B cell (primary cell): ENCODE measurements around the gene RPS6KA4. TPM values are rescaled to one million over a fixed set of nuclear protein-coding genes. Genes with fewer than 3 reads are reported as not detected.

ENCODE experiments used
- ATAC-seq: fragments of 200-7000 bp; cut with Tn5 transposase; one replicate; pipeline ENCODE4 v1.10.0; 2021; ENCODE audit warnings: low read depth, mild to moderate bottlenecking, moderate number of reproducible peaks, moderate library complexity
- CTCF ChIA-PET: fragments of 350-600 bp; sonication (Branson Sonifier 250); formaldehyde crosslinking; loops from one replicate; lab custom pipeline; 2021; ENCODE audit warnings: antibody characterized with exemption, inconsistent platforms; lab: Charles Lee
- POLR2A ChIA-PET: fragments of 350-600 bp; sonication (Branson Sonifier 250); formaldehyde crosslinking; loops from one replicate; lab custom pipeline; 2021; ENCODE audit warnings: antibody characterized with exemption; lab: Charles Lee
- DNase-seq: peaks from one replicate; pipeline ENCODE4 v3.0.0; 2013
- H2AFZ ChIP-seq: 2 replicates; pipeline ENCODE4 v1.6.1; 2012; ENCODE audit warnings: mild to moderate bottlenecking, low read depth, low read length; ENCODE audit not compliant: insufficient read depth, poor library complexity, severe bottlenecking
- H3K27ac ChIP-seq, 2 donors: 1 replicate in 1 of 2; 2 replicates in 1 of 2; pipeline ENCODE4 v1.5.1; 2012 to 2013; ENCODE audit warnings: low read length in 2 of 2, mild to moderate bottlenecking in 2 of 2, moderate library complexity in 1 of 2
- H3K27me3 ChIP-seq, 4 experiments: fragments of 200-600 bp in 1 of 4; sonication (generic) in 1 of 4; replicated peaks in 1 of 4; 1 replicate in 2 of 4; 2 replicates in 2 of 4; pipeline versions ENCODE4 v1.6.1 to v1.7.0; 2013 to 2016; ENCODE audit warnings: low read length in 3 of 4, mild to moderate bottlenecking in 2 of 4, mixed read lengths in 1 of 4, moderate library complexity in 1 of 4; ENCODE audit not compliant: insufficient read depth in 4 of 4, control insufficient read depth in 3 of 4; ENCODE audit errors: control extremely low read depth in 1 of 4
- H3K36me3 ChIP-seq, 2 experiments: replicated peaks in 1 of 2; 1 replicate in 1 of 2; 2 replicates in 1 of 2; pipeline versions ENCODE4 v1.6.1 to v1.7.1; 2013; ENCODE audit warnings: low read length in 1 of 2; ENCODE audit not compliant: insufficient read depth in 2 of 2, control insufficient read depth in 1 of 2; ENCODE audit errors: control extremely low read depth in 1 of 2, extremely low read depth in 1 of 2
- H3K4me1 ChIP-seq, 2 donors: fragments of 200-600 bp in 1 of 2; sonication (generic) in 1 of 2; 1 replicate in 1 of 2; 2 replicates in 1 of 2; pipeline versions ENCODE4 v1.5.1 to v1.6.1; 2013 to 2017; ENCODE audit warnings: low read length in 2 of 2; ENCODE audit not compliant: control insufficient read depth in 2 of 2, insufficient read depth in 2 of 2
- H3K4me2 ChIP-seq: replicated peaks from 2 replicates; pipeline ENCODE3; 2012; ENCODE audit warnings: mild to moderate bottlenecking, low read depth, low read length; ENCODE audit not compliant: poor library complexity, severe bottlenecking
- H3K4me3 ChIP-seq, 5 experiments: fragments of 200-600 bp in 1 of 5; sonication (generic) in 1 of 5; 1 replicate in 3 of 5; 2 replicates in 2 of 5; pipeline versions ENCODE4 v1.5.1 to v1.7.0; 2011 to 2016; ENCODE audit warnings: low read length in 4 of 5, mild to moderate bottlenecking in 4 of 5, low read depth in 2 of 5, control low read depth in 1 of 5, moderate library complexity in 1 of 5; ENCODE audit not compliant: insufficient read depth in 1 of 5; ENCODE audit errors: control extremely low read depth in 1 of 5, extremely low read depth in 1 of 5
- H3K79me2 ChIP-seq: fragments of 200-600 bp; sonication (generic); one replicate; pipeline ENCODE4 v1.6.0; 2016; ENCODE audit warnings: low read length; ENCODE audit not compliant: control insufficient read depth, insufficient read depth
- H3K9ac ChIP-seq: fragments of 200-600 bp; sonication (generic); 2 replicates; pipeline ENCODE4 v1.6.1; 2017; ENCODE audit warnings: mild to moderate bottlenecking, low read length, moderate library complexity
- H3K9me3 ChIP-seq, 3 donors: one replicate each; pipeline versions ENCODE4 v1.6.1 to v1.7.1; 2013; ENCODE audit warnings: low read length in 2 of 3; ENCODE audit not compliant: control insufficient read depth in 2 of 3, insufficient read depth in 1 of 3; ENCODE audit errors: control extremely low read depth in 1 of 3
- H4K20me1 ChIP-seq: 2 replicates; pipeline ENCODE4 v1.6.0; 2012; ENCODE audit warnings: mild to moderate bottlenecking, low read length; ENCODE audit not compliant: insufficient read depth, control insufficient read depth, poor library complexity, severe bottlenecking
- H3K27ac Mint-ChIP-seq: one replicate; pipeline ENCODE4 v1.8.0; 2021; ENCODE audit warnings: mixed read lengths
- H3K27me3 Mint-ChIP-seq: one replicate; pipeline ENCODE4 v1.8.0; 2021; ENCODE audit warnings: mixed read lengths
- H3K4me1 Mint-ChIP-seq: one replicate; pipeline ENCODE4 v1.8.0; 2021; ENCODE audit warnings: mixed read lengths
- H3K4me3 Mint-ChIP-seq: one replicate; pipeline ENCODE4 v1.8.0; 2021; ENCODE audit warnings: mixed read lengths
- H3K9me3 Mint-ChIP-seq: one replicate; pipeline ENCODE4 v1.8.0; 2022; ENCODE audit warnings: mixed read lengths; ENCODE audit not compliant: insufficient read depth
- CTCF ChIP-seq: fragments of 200-600 bp; IDR thresholded peaks from one replicate; pipeline ENCODE4 v1.8.0; 2022; ENCODE audit warnings: antibody characterized with exemption, mild to moderate bottlenecking
- EZH2 ChIP-seq: IDR thresholded peaks from 2 replicates; pipeline ENCODE4 v1.6.1; 2012; ENCODE audit warnings: borderline replicate concordance, low read depth, mild to moderate bottlenecking, moderate library complexity, low read length; ENCODE audit not compliant: insufficient read depth, poor library complexity, severe bottlenecking
- WGBS: methylation state at CpG from one replicate; pipeline ENCODE4 v1.1.5; 2013; ENCODE audit warnings: missing lambda C conversion rate; ENCODE audit not compliant: insufficient coverage; 5-methylcytosine and 5-hydroxymethylcytosine counted together
- intact Hi-C: fragments of 100-400 bp; cut with micrococcal nuclease; formaldehyde crosslinking; loops from one replicate; pipeline ENCODE4 v1.10.0; 2022
- polyA plus RNA-seq: library from polyadenylated mRNA; depleted of rRNA; stranded (reverse); fragments of >200 nt; gene quantifications from 2 replicates; pipeline ENCODE4 v1.2.3, GENCODE V29; 2012
- total RNA-seq, 2 donors: library from RNA; stranded (reverse); fragments of 120-200 nt in 1 of 2; gene quantifications; 1 replicate in 1 of 2; 2 replicates in 1 of 2; pipeline versions ENCODE4 v1.2.3 to v1.2.4, GENCODE V29; 2013 to 2022

The RPS6KA4 gene
- total and polyA plus RNA-seq, 2 donors (not counting 1 experiment from before 2014, with no cell fraction given) = 22.6 to 32.5 TPM

GRCh38 chr11:64317961-64318765 is 40.8 kb upstream of the RPS6KA4 start, which contains the start of gene PRDX5:
PRDX5 (plus strand) TSS chr11:64318121; CDS start chr11:64318216, 95 bp downstream.
- TF ChIP-seq EZH2 (no peak), CTCF (peak; percentile 39)

More at GRCh38 chr11:64317961-64318765, 40.8 kb upstream of the RPS6KA4 start, which contains the start of gene PRDX5:
- Histone ChIP-seq H3K4me1 (peaks cover 8 to 26% of the 10 kb centered on the region in 2 donors), H2AFZ (peak within 1 kb of the TSS; percentile 89), H3K79me2 (peaks cover 12% of the 10 kb centered on the region), H3K9me3 (no peaks in the 10 kb centered on the region), H3K27ac (peak within 1 kb of the TSS; percentile 99 to 100), H3K9ac (peak within 1 kb of the TSS; percentile 95), H4K20me1 (peaks cover 2% of the 10 kb centered on the region), H3K4me3 (peak within 1 kb of the TSS; percentile 76 to 95 (median 81)), H3K27me3 (no peaks in the 10 kb centered on the region), H3K4me2 (peak within 1 kb of the TSS; percentile 99), H3K36me3 (peaks cover 0 to 35% of the 10 kb centered on the region in 2 experiments)
- DNase-seq (peak; percentile 98), ATAC-seq (peak; percentile 79)
- H3K4me1 Mint-ChIP-seq = peaks cover 31% of the 10 kb centered on the region
- POLR2A ChIA-PET = interaction anchor here (0.5 to 2.6 kb wide), 29 partner anchors 13 to 1477 kb away, joined by 3 to 50 read pairs (median 4); partner anchors contain the start of genes BAD, CCDC88B, ESRRA and FAU
- no peaks in the 10 kb centered on the region for H3K27me3 Mint-ChIP-seq
- H3K27ac Mint-ChIP-seq = peak within 1 kb of the TSS; percentile 100
- CTCF ChIA-PET = interaction anchor here (0.6 to 4.7 kb wide), 30 partner anchors 9 to 533 kb away, joined by 3 to 188 read pairs (median 8); partner anchors contain the start of genes BAD, CATSPERZ, CCDC88B and ESRRA
- WGBS = under 1% methylated on average over 59 of the region's 61 CpGs
- H3K9me3 Mint-ChIP-seq = no peaks in the 10 kb centered on the region
- intact Hi-C loops = loop anchor here (1.0 to 5.0 kb wide), 11 partner anchors 13 to 424 kb away; partner anchors contain the start of genes CCDC88B, ESRRA, GPR137 and RASGRP2
- H3K4me3 Mint-ChIP-seq = peak within 1 kb of the TSS; percentile 98
